ENCODE results near the gene TALDO1. TPM values are rescaled to one million over a fixed set of nuclear protein-coding genes. Genes with fewer than 3 reads are reported as not detected.

TALDO1 gene
- total and polyA plus RNA-seq, 10 of the 15 experiments (the other 5 are each of a cell fraction or from before 2014, with no cell fraction given), result 121 to 302 (median 182) TPM

GRCh38 chr11:777288-778255 is 30.3 kb downstream of the TALDO1 start, which contains the start of gene GATD1 (continued):
- TF ChIP-seq ZBTB40 (IDR thresholded peaks at IDR 0.05; ENCODE audit: borderline replicate concordance) (no peak), STAT3 (IDR thresholded peaks at IDR 0.05; ENCODE audit: low read depth, low read length) (no peak), MEF2B (IDR thresholded peaks at IDR 0.05; ENCODE audit: partially characterized antibody, poor library complexity, severe bottlenecking) (peak; percentile 25), EED (IDR thresholded peaks at IDR 0.05; ENCODE audit: low read depth) (no peak), HDGF (IDR thresholded peaks at IDR 0.05) (0 out of 2 replicates have a peak, but pooled peaks have one; percentile 14), TCF12 (IDR thresholded peaks at IDR 0.05; ENCODE audit: low read depth, low read length) (no peak), ZNF217 (IDR thresholded peaks at IDR 0.05) (0 out of 2 replicates have a peak, but pooled peaks have one; percentile 36), MEF2A (IDR thresholded peaks at IDR 0.05; ENCODE audit: insufficient read depth, low read depth, low read length) (no peak), SUPT20H (IDR thresholded peaks at IDR 0.05; ENCODE audit: borderline replicate concordance, control insufficient read depth, low read depth, low read length) (no peak), HCFC1 (IDR thresholded peaks at IDR 0.05; ENCODE audit: low read length) (no peak), SIN3A (IDR thresholded peaks at IDR 0.05; ENCODE audit: low read depth, low read length) (peak; percentile 32; the same call in 1 of the 2 replicates)

Data from GM12878 (cell line).